ENCODE measurements around the gene SORL1.
"Not testable (repeated sequence)": the region's sequence is repeated elsewhere in the genome, so short reads cannot be mapped to it uniquely, and the experiment has no call there.

Gene SORL1, protein sequence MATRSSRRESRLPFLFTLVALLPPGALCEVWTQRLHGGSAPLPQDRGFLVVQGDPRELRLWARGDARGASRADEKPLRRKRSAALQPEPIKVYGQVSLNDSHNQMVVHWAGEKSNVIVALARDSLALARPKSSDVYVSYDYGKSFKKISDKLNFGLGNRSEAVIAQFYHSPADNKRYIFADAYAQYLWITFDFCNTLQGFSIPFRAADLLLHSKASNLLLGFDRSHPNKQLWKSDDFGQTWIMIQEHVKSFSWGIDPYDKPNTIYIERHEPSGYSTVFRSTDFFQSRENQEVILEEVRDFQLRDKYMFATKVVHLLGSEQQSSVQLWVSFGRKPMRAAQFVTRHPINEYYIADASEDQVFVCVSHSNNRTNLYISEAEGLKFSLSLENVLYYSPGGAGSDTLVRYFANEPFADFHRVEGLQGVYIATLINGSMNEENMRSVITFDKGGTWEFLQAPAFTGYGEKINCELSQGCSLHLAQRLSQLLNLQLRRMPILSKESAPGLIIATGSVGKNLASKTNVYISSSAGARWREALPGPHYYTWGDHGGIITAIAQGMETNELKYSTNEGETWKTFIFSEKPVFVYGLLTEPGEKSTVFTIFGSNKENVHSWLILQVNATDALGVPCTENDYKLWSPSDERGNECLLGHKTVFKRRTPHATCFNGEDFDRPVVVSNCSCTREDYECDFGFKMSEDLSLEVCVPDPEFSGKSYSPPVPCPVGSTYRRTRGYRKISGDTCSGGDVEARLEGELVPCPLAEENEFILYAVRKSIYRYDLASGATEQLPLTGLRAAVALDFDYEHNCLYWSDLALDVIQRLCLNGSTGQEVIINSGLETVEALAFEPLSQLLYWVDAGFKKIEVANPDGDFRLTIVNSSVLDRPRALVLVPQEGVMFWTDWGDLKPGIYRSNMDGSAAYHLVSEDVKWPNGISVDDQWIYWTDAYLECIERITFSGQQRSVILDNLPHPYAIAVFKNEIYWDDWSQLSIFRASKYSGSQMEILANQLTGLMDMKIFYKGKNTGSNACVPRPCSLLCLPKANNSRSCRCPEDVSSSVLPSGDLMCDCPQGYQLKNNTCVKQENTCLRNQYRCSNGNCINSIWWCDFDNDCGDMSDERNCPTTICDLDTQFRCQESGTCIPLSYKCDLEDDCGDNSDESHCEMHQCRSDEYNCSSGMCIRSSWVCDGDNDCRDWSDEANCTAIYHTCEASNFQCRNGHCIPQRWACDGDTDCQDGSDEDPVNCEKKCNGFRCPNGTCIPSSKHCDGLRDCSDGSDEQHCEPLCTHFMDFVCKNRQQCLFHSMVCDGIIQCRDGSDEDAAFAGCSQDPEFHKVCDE (N-terminal part only)

DNA sequence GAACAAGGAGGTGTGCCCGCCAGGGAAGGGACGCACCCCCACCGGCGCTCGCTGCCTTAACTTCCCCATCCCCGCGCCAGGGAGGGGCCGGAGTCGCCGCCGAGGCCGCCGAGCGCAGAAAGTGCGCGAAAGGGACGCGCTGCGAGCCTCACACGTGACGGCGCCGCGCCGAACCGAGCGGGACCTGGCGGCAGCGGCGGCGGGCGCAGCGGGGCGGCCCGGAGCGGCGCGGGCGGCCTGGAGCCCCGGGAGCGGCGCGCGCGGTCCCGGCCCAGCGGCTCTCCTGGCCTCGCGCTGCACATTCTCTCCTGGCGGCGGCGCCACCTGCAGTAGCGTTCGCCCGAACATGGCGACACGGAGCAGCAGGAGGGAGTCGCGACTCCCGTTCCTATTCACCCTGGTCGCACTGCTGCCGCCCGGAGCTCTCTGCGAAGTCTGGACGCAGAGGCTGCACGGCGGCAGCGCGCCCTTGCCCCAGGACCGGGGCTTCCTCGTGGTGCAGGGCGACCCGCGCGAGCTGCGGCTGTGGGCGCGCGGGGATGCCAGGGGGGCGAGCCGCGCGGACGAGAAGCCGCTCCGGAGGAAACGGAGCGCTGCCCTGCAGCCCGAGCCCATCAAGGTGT is at the start of gene SORL1:
Gene SORL1 (plus strand): TSS at position 329 of the 623 bp plus-strand sequence. CDS start 18 bp downstream, at position 347.
- peak; percentile 56 for DNase-seq (ENCODE audit: low read depth)

DNA sequence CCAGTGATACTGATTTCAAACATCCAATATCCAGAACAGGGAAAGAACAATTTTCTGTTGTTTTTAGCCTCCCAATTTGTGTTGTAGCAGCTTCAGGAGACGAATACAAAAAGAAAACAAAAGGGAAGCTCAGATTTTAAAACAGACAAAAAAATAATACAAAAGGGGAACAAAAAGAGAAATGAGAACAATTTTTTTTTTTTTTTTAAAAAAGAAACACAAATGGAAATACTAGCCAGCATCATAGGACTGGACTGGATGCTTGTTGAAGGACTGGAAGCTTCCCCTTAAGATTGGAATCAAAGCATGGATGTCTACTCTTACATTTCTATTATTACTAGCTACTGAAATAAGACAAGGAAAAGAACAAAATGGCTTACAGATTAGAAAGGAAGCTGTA is 46.5 kb upstream of the SORL1 start:
- no peak for DNase-seq (ENCODE audit: low read depth)

DNA sequence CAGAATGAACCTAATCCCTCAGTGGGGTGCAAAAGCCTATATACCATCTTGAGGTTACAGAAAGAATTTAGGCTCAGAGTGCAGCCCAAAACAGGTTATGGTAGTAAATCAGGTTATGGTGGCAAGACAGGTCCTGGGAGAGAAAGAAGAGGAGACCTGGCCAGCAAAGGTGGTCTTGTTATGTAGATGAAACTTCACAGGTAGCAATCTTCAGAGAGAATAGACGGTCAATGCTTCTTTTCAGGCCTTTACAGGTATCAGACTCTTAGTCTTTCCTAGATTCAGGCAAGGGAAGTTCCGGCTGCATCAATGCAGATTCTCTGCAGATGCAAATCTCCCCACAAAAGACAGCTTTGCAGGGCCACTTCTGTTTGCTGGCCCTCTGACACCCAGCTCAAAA is 45.8 kb upstream of the SORL1 start:
- DNase-seq (ENCODE audit: low read depth): no peak

DNA sequence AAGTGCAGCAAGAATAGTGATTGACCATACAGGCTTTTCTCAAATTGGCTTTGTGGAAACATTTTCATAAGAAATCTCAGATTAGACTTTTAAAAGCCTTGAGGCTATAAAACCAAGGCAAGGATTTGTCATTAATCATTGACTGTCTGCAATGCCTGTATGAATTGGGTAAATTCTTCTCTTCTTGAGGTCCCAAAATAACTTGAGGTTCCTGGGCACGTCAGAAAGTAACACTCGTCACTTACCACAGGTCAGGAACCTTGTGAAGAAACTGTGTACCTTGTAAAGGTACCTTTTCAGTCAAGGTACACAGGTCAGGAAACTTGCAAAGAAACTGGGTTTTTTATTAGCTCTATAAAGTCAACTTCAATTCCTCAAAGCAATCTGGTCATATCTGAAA is 43.3 kb upstream of the SORL1 start:
- DNase-seq (ENCODE audit: low read depth): no peak

DNA sequence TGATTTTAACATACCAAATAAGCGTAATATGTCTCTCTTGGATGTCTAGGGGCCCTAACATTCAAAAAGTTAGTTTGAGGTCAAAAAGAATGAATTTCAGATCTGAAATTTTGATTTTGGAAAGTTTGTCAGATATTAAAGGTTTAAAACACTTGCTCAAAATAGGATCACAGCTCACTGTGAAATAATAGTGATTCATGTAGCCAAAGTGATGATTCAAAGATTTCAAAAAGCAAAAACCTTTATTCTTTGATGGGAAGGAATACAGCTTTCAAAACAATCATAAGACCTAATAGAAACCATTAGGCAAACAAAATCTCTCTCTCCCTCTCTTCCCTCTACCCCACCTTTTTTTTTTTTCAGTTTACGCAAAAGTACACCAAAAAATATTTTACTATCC is 42.1 kb upstream of the SORL1 start:
- DNase-seq (ENCODE audit: low read depth): not testable (repeated sequence)

DNA sequence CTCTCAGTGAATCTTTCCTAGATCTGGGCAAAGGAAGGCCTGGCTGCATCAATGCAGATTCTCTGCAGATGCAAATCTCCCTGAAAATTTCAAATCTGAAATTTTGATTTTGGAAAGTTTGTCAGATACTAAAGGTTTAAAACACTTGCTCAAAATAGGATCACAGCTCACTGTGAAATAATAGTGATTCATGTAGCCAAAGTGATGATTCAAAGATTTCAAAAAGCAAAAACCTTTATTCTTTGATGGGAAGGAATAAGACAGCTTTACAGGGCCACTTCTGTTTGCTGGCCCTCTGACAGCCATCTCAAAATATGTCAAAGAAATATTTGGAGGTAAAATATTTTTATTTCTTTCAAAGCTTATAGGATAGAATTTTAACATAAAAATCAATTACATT is 40.8 kb upstream of the SORL1 start:
- DNase-seq (ENCODE audit: low read depth): not testable (repeated sequence)

DNA sequence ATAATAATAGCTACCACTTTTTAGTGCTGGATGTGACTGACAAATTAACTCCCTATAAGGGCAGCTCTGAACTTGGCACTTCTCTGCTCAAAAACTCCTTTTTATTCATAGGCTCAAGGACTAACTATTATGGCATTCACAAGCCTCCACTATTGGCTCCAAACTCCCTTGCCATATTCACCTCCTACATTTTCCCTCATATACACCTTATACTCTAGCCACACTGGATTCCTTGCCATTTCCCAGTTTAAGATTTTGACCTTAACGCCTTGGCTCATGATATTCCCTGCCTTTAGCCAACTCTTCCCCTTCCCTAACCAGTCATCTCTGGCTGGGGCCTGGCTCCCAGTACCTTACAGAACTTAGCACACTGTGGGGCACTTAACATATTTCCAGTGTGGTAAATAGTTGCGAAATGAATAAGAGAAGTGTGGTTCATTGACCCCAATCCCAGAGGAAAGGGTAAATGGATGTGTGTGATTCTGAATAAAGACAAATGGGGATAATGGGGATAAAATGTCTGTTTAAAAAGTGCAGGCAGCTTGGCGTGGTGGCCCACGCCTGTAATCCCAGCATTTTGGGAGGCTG is 40.0 kb upstream of the SORL1 start:
- no peak for DNase-seq (ENCODE audit: low read depth)

DNA sequence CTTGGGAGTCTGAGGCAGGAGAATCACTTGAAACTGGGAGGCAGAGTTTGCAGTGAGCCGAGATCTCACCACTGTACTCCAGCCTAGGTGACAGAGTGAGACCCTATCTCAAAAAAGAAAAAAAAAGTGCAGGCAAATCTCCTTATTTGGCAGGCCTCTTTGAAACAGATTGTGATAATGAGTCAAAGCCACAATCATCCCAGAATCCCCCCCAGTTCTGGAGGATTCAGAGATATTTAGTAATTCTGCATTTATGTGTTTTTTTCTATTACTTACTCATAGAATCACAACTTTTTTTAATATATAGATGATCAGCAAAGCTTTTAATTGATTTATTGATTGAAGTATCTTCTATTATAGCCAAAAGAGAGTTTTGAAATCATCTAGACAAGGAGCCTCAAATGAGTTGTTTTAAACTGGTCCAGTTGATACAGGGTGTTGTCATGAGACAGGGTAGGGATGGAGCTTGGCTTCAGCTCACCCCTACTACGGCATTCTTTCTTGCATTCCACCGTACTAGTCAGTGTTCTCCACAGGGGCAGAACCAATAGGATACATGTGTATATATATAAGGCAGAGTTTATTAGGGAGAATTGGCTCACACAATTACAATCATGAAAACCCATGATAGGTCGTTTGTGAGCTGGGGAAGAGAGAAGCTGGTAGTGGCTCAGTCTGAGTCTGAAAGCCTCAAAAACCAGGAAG is 39.3 kb upstream of the SORL1 start:
- DNase-seq (ENCODE audit: low read depth): no peak

DNA sequence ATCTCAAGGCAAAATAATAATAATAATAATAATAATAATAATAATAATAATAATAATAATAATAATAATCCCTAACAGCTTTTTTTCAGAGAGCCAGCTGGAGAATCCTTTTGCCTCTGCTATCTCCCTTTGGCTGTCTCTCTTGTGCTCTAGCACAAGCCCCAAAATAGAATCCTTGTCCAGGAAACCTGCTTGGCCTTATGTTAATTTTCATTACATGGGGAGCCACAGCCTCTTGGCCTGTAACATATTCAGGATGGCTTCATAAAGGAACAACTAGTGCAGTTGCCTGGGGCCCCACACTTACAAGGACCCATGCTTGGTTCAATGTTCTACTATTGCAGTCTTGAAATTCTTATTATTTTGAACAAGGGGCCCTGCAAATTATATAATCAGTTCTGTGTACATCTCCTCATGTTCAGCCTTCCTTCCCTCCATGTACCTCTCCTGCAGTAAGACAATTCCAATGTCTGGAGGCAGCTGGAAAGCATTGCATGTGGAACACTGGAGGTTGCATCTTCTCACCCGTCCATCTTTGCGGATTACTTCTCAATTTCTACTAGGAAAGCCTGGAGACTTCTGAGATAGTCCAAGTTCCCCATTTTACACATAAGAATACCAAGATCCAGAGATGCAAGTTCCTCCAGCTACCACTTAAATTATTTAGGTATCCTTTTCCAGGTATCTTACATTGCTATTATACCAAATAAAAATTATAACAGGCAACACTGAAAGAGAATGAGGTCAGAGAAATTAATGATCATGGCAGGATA is 37.8 kb upstream of the SORL1 start:
- no peak for DNase-seq (ENCODE audit: low read depth)

DNA sequence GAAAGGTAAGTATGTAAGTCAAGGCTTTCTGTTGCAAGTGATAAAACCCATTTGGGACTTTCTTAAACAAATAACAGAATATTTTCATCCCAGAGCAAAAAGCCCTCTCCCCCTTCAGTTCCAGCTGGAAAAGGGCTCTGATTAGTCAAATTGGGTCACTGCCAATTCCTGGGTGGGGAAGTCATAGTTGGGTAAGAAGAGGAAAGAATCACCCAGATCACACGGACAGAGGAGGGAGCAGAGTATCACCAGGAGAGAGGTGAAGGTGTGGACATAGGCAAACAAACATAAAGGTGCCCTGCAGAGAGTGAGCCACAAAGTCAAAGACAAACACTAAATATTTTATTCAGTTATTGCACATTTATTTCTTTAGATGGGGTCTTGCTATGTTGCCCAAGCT is 36.3 kb upstream of the SORL1 start:
- DNase-seq (ENCODE audit: low read depth): no peak

DNA sequence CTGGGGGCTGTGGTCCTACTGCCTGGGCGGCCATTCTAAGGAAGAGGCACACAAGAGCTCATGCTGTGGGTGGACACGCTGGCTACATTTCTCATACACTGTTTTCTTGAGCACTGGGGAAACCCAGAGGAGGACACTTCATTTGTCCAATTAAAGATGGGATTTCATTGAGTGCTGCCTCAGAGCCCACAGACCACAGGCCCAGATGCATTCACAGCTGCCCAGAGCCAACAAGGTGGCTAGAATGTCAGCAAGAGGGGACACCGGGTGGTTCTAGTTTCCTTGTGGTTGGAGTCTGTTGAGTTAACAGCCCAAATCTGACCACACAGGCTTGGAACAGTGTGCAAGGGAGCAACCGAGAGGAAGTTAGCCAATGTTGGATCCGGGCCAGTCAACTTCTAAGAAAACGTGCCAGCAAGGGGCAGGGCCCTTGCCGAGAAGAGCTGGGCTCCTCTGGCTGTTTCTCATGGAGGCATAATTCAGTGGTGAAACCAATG is 35.0 kb upstream of the SORL1 start:
- peak; percentile 11 for DNase-seq (ENCODE audit: low read depth)

DNA sequence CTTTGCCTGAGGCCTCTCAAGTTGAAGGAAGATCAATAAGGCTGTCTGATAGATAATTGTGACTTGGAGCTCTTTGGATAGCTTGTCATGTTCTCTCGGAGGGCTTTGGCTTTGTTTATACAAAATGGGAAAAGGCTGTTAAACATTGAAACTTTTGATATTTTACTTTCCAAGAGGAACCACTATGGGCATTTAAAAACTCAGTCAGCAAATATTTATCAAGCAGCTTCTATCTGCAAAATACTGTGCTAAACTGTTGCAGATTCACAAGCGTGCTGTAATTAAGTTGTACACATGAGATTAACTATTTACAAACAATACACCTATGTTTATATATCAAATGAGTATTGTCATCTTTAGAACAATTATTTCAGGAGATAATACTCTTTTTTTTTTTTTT is 34.5 kb upstream of the SORL1 start:
- no peak for DNase-seq (ENCODE audit: low read depth)

DNA sequence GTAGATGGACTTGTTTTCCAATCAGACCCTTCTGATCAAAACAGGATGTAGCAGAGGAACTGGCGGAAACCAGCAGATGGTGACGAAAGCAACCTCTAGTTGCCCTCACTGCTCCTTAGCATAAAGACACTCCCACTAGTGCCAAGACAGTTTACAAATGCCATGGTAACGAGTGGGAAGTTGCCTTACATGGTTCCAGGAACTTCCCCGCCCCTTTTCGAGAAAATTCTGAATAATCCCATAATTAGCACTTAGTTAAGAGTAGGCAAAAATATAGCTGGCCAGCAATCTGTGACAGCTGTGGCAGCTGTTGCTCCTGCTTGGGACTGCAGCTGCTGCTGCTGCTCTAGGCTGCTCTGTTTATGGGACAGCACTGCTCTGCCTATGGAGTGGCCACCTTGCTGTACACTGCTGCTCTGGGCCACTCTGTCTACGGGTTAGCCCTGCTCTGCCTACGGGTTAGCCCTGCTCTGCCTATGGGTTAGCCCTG is 33.4 kb upstream of the SORL1 start:
- no peak for DNase-seq (ENCODE audit: low read depth)

DNA sequence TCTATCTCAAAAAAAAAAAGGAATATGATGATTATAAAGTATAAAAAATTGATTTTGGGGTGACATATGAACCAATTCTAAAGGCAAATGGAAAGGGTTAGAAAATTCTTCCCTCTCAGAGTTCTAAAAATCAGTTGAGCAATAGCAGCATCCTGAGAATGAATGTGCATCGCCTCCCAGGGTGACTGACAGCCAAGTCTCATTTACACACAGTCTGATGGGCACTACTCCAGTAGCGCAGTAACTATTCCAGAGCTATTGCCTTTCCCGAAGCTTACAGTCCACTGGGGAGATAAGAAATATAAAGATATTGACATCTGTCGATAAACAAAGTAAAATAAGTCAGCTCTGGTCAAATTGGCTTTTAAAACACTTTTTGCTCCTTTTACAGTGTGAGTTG is 32.3 kb upstream of the SORL1 start:
- no peak for DNase-seq (ENCODE audit: low read depth)

DNA sequence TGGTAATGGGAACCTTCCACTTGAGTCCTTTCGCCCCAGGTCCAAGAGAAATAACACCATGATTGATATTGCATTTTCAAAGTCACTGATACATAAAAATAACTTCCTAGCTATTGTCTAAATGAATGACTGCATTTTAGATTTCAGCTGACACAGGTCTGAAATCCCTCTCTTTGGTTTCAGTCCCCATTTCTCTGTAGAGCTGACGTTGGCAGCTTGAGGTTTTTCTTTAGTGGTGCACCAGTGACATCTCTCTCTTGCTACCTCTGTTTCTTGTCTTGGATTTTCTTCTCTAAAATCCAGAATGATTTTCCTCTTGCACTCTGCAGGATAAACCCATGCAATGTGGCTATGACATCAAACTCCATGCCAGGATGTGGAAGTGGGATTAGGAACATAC is 31.7 kb upstream of the SORL1 start:
- DNase-seq (ENCODE audit: low read depth): no peak

DNA sequence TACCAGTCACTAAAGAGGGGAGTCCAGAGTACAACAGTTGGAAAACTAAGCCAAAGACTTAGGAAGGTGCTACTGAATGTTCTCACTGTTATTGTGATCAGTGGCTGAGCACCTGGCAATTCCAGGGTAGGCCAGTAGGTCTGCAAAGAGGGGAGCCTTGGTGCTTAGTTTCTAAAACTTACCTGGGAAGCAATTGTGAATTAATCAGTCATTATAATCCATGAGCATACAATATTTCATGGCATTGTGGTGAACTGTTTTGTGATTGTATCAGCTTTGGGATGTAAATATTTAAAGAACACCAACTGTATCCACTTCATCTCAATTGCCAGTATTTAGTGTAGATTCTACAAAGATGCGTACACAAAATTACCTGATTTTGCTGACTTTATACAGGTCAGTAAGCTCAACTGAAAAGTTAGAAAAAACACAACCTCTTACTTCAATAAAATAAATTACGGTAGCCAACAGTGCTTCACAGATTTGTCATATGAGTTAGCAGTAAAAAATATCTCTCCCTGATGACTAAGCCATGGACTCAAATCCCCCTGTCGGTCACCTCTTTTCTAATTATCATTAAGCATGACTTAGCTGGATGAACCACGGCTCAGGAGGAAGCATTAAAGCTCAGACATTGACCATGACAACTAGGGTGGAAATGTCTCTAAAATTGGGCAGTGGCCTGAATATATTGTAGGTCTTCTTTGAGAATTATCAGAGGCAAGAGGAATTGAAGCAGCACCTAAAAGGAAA is 30.8 kb upstream of the SORL1 start:
- no peak for DNase-seq (ENCODE audit: low read depth)

DNA sequence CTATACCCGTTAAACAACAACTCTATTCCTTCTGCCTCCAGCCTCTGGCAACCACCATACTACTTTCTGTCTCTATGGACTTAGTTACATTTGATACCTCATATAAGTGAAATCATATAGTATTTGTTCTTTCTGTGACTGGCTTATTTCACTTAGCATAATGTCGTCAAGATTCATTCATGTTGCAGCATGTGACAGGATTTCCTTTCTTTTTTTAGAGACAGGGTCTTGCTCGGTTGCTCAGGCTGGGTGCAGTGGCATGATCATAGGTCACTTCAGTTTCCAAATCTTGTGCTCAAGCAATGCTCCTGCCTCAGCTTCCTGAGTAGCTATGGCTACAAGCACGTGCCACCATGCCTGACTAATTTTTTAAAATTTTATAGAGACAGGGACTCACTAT is 29.4 kb upstream of the SORL1 start:
- no peak for DNase-seq (ENCODE audit: low read depth)

DNA sequence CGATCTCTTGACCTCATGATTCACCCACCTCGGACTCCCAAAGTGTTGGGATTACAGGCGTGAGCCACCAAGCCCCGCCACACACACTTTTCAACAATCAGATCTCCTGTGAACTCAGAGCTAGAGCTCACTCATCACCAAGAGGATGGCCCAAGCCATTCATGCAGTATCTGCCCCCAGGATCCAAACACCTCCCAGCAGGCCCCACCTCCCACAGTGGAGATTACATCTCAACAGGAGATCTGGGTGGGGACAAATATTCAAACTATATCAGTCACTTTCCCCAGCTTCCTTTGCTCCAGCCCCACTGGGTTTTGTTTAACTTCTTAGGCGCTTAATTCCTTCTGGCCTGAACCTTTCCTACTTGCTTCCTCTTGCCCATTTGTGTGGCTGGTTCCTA is 26.3 kb upstream of the SORL1 start:
- DNase-seq (ENCODE audit: low read depth): no peak

Data from stimulated activated CD4-positive, alpha-beta T cell treated with anti-CD3 and anti-CD28 coated beads, Interleukin-2, amount 100 ng/mL, for 4 hours (primary cell).